ENCODE measurements around the gene THSD4. TPM values are rescaled to one million over a fixed set of nuclear protein-coding genes. Genes with fewer than 3 reads are reported as not detected.

The THSD4 gene
- total RNA-seq: 1.6 TPM

GRCh38 chr15:71114887-71115566, at the start of gene THSD4:
THSD4 (plus strand) TSS chr15:71115471.
- DNase-seq: no peak

- no peak for DNase-seq
These were observed 48.3 kb upstream of the THSD4 start for GRCh38 chr15:71066983-71067382.

DNA sequence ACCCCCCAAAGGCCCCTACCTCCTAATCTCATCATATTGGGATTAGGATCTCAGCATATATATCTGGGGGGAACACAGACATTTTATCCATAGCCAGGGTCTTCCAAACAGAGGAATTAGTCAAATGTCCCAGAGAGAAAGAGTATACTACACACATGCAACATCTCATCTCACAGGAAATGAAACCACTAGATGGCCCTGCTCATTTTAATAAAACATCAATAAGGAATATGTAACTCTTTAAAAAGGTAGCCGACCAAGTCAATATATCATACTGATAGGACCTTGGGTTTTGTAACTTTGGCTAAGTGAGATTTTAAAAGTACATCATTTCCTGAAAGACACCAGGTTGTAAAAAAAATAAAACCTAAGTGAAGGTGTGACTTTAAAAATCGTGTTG, 45.6 kb upstream of the THSD4 start:
- no peak for DNase-seq

DNA sequence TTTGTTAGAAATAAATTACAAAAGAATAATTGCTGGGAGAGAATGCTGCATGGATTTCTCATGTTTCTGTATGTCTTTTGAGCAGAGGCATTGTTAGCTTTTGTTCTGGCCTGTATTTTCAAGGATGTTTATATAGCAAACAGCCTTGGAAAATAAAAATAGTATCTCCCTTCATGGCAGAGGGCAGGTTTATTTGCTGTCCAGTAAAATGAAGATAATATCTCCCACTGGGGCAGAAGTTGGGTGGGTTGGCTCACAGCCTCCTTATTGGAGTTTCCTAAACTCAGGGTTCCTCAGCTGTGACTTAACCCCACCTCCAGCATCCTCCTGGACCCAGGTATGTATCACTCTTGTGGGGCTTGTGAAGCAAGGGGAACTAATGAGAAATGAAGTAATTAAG, 43.7 kb upstream of the THSD4 start:
- no peak for DNase-seq

DNA sequence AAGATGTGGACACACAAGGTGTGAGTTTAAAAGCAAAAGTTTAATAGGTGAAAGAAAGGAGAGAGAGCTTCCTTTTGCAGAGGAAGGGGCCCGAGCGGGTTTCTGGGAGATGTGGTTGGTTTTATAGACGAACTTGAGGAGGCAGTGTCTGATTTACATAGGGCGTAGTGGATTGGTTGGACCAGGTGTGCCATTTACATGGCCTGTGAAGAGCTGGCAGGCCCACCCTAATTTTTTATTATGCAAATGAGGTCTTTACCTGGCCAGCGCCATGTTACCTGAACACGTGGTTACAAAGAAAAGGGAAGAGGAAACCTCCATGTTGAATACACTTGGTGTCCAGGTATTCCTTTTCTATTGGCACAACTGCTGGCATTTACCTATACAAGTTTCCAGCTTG, 42.8 kb upstream of the THSD4 start:
- DNase-seq: no peak

DNA sequence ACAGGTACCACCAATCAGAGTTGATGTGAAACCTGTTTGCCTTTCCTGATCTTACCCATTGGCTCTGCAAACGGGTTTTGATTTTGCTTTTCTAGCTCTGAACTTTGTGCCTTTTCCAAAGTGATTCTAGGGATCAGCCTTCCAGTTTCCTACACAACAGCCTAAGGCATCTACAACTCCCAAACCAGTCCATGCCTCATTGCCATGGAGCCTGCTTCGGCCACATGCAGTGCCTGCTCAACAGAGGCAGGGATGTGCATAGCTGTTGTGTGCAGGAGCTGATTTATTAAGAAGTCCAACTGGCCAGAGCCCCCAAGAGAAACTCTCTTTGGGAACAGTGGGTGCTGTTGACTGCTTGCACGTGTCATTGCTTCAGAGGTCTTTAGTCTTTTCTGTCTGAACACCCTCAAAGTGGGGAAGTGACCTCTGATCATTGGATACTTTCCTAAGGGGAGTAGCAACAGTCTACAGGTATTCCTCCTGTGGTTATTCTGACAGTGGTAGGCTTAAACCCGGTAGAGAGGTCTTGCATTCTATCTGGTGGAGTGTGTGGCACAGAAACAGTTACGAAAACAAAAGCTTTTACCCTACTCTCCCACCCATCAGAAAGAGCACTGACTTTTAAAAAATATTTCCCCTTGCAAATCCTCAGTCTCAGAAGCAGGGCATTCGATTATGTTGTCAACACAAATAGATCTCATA, 36.6 kb upstream of the THSD4 start:
- no peak for DNase-seq

DNA sequence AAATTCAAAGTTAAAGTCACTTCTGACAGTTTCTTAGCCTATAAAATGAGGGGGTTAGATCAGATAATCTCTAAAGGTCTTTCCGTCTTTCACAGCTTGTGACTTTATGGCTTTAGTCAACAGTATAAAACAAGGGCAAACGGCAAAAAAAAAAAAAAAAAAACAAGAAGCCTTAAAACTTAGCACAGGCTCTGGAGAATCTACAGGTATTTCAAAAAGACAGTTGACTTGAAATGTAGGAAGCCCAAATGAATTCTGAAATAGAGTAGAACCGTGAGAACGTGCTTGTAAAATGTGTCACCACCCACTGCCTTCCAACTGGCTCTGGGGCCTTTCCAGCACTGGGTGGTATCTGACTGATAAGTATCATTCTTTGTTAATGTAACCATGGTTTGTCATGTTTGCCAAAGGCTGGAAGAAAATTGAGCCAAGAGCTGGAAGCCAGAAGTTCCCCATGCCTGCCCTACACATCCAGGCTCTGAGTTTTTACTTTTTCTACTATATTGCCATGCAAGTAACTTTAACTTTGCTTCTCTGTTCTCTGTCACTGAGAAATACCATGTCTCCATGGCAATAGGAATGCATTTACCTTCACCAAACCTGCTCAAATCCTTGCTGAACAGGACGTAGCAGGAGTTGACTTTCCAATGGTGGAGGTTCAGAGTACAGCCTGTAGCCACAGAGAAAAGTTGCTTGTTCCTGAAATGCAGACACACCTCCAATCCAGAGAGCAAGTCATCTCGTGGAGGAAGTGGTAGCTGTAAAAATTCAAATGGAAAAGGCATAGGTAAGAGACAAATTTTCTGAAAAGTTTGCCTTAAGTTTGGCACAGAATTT, 35.8 kb upstream of the THSD4 start:
- DNase-seq: no peak

DNA sequence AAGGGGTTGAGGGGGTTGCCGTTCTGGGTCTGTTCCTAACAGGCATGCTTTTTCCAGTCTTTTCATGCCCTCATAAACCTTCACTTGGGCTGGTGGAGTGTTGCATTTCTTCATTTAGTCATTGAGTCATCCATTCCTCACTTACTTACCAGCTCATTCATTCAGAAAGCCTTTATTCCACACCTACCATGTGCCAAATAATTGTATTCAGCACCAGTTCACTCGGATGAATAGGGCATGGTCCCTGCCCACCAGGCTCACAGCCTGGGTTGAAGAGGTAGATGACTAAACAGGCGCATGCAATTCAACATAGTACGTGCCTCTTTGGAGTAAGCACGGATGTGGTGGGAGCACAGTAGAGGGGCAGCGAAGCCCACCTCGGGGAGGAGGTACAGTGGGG, 35.1 kb upstream of the THSD4 start:
- no peak for DNase-seq

DNA sequence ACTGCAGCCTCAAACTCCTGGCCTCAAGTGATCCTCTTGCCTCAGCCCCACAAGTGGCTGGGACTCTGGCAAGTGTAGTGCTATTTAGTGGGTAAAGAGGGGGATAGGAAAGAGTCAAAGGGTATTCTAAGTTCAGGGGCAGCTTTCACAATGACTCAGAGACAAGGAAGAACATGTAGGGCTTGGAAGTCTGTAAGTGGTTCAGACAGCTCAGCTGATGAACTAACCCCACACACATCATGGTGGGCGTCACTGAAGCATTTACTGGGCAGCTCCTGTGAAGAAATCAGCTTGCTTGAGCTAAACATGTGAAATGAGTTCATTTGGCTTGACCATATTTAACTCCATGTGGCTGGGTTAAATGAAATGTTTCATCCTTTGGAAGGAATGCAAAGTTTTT, 34.6 kb upstream of the THSD4 start:
- no peak for DNase-seq

DNA sequence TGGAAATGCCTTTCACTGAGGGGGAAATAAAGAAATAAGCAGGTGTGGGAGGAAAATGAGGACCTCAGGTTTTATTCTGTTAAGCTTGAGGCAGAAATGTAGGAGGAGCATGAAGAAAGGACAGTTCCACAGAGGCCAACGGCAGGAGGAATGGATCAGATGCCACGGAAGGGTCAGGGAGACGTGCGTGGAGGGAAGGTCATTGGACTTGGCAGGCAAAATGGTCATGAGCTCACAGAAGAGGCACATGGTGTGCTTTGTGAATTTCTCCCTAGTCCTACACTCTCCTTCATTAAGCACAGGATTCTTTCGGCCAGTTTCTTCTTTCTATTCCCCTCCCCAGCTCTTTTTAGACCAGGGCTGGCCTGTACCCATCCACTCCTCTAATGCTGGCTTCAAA, 32.5 kb upstream of the THSD4 start:
- no peak for DNase-seq

- DNase-seq: no peak
These were observed 31.9 kb upstream of the THSD4 start for GRCh38 chr15:71083349-71083748.

DNA sequence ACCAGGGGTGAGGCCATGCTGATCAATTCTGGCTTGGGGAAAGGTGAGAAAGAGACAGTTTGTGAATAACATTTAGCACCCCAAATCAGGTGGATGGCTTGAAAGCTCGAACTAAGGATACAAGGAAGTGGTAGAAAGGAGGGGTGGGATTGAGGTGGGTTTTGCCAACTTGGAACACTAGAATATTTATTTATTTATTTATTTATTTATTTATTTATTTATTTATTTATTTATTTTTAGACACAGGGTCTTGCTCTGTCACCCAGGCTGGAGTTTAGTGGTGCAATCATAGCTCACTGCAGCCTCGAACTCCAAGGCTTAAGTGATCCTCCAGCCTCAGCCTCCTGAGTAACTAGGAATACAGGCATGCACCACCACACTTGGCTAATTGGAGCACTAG, 31.0 kb upstream of the THSD4 start:
- DNase-seq: no peak

DNA sequence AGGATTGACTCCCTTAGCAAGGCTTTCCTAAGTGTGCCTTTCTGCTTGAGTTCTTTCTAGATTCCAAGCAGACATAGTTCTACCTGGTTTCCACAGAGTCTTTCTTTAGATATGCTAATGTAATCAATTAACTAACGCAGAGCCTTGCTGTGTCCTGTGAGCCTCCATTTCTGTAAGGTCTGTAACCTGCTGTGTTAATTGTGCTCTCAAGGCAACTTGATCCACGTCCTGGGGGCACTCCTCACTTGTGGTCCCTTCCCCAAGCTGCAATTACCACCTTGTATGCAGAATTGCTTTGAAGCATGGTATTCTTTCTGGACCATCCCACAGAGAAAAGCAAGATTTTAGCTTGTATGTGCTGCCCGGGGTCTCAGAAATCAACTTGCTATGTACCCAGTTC, 29.5 kb upstream of the THSD4 start:
- no peak for DNase-seq

- no peak for DNase-seq
These were observed 27.1 kb upstream of the THSD4 start for GRCh38 chr15:71088155-71088554.

- DNase-seq: no peak
These were observed 26.6 kb upstream of the THSD4 start for GRCh38 chr15:71088683-71089082.

DNA sequence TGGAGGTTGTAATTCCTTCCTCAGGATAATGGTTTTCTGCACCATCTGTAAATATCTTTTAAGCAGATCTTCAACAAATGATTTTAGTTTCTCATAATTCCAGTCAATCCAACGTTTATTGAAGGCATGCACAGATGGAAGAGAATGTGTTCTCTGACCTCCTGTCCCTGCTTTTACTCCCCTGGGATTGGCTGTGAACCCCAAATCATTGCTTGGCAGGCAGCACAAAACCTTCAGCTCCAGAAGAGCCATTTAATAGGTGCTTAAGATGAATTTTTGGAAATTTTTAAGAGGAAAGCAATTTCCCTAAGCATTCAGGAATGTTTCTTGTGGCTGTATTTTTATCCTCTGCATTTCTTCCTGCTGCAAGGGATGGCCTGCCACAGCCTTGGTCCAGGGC, 25.5 kb upstream of the THSD4 start:
- DNase-seq: no peak

GRCh38 chr15:71091601-71092000, 23.7 kb upstream of the THSD4 start:
- no peak for DNase-seq

DNA sequence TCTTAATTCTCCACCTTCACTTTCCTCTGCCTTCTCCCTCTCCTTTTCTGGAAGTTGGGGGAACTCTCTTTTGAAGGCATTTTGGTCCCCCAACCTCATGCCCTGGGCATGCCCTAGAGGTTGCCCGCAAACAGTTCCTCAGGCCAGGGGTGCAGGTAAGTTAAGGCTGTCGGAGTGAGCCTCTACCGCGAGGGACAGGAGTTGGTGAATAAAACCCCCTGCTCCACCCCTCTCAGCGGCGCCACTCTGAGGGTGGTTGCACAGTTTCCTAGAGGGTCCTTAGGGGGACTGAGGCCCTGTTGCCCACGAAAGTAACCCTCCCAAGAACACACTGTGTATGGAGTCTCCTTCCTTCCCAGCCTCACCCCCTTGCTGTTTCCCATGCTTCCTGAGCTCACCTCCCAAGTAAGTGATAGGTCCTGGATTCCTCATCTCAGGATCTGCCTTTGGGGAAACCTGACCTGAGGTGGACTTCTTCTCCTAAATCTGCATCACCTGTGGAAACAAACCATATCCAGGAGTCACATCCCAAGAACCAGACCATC, 23.1 kb upstream of the THSD4 start:
- DNase-seq: no peak

GRCh38 chr15:71093054-71094024, 21.9 kb upstream of the THSD4 start:
- no peak for DNase-seq

GRCh38 chr15:71094137-71094536, 21.1 kb upstream of the THSD4 start:
- DNase-seq: no peak

DNA sequence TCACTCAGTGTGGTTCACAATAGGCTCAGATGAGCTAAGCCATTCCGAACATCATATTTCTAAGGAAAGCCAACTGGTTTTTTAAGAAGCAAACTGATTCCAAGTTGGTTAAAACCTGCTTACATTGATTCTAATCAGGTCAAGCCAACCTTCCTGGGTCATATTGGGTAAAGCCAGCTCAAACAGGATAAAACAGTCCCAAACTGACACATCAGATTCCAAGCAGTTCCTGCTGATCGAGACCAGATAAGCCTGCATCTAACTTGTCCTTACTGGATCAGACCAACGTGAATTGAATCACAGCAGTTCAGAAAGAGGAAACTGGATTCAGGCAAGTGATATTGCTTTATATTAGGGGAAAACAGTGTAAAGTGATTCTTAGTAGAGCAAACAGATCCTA, 18.6 kb upstream of the THSD4 start:
- DNase-seq: no peak

- no peak for DNase-seq
These were observed 17.4 kb upstream of the THSD4 start for GRCh38 chr15:71097890-71098289.

Data from occipital lobe (tissue), 2 donors.